Measurements from ENCODE around the gene GRIN2C. TPM values are rescaled to one million over a fixed set of nuclear protein-coding genes. Genes with fewer than 3 reads are reported as not detected.

The GRIN2C gene
- total RNA-seq, 1 donor from 2014 or later: 0.74 TPM

DNA sequence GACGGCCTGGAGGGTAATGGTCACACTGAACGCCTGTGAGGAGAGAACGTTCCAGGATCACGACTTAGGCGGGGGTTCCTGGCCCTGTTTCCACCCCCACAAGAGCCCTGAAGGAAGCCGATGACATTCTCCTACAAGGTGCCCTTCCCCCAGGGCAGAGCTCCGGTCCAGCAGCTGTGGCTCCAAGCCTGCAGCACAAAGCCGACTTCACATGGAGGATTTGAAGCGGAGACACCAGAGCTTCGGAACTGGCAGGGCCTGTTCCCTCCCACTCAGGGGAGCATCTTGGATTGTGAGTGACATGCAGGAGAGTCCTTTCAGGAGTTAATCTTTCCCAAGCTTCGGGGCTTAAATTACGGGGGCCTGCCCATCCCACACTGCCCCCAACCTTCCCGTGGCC is 28.8 kb upstream of the GRIN2C start:
- TF ChIP-seq, protein P1, sequence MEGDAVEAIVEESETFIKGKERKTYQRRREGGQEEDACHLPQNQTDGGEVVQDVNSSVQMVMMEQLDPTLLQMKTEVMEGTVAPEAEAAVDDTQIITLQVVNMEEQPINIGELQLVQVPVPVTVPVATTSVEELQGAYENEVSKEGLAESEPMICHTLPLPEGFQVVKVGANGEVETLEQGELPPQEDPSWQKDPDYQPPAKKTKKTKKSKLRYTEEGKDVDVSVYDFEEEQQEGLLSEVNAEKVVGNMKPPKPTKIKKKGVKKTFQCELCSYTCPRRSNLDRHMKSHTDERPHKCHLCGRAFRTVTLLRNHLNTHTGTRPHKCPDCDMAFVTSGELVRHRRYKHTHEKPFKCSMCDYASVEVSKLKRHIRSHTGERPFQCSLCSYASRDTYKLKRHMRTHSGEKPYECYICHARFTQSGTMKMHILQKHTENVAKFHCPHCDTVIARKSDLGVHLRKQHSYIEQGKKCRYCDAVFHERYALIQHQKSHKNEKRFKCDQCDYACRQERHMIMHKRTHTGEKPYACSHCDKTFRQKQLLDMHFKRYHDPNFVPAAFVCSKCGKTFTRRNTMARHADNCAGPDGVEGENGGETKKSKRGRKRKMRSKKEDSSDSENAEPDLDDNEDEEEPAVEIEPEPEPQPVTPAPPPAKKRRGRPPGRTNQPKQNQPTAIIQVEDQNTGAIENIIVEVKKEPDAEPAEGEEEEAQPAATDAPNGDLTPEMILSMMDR (IDR thresholded peaks at IDR 0.05; ENCODE audit: unreplicated experiment): no peak
- Mint-ChIP-seq H3K27me3 (ENCODE audit: unreplicated experiment) (peaks cover 8% of the 10 kb centered on the region), H3K4me1 (ENCODE audit: unreplicated experiment) (no peaks in the 10 kb centered on the region), H3K9me3 (ENCODE audit: unreplicated experiment) (no peaks in the 10 kb centered on the region), H3K36me3 (ENCODE audit: low read depth, unreplicated experiment) (no peaks in the 10 kb centered on the region), H3K27ac (ENCODE audit: unreplicated experiment) (no peak overlapping the region), H3K4me3 (ENCODE audit: unreplicated experiment) (no peak overlapping the region)
- no peak for DNase-seq (ENCODE audit: low spot score)

DNA sequence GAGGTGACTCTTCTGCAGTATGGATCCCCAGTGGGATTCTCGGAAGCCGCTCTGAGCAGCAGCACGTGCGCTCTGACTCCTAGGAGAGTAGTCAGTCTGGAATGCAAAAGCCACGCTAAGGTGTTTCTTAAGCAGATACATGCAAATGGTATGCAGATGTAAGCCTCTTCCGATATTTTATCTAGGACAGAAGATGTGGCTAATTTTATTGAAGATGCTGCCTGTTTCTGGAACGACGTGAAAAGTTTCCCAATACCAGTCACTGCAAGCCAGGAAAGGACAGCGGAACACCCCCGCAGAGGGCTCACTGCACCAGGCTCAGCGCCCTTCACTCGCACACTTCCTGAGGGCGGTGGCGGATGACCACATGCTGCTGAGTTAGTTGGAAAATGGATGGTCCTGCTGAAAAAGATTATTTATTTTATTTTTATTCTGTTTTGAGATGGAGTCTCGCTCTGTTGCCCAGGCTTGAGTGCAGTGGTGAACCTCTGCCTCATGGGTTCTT is 23.6 kb upstream of the GRIN2C start:
- H3K27me3 Mint-ChIP-seq (ENCODE audit: unreplicated experiment): peaks cover 4% of the 10 kb centered on the region
- DNase-seq (ENCODE audit: low spot score): no peak
- H3K36me3 Mint-ChIP-seq (ENCODE audit: low read depth, unreplicated experiment): no peaks in the 10 kb centered on the region
- no peak overlapping the region for H3K27ac Mint-ChIP-seq (ENCODE audit: unreplicated experiment)
- TF ChIP-seq, protein P1 (IDR thresholded peaks at IDR 0.05; ENCODE audit: unreplicated experiment): no peak
- no peaks in the 10 kb centered on the region for H3K9me3 Mint-ChIP-seq (ENCODE audit: unreplicated experiment)
- no peak overlapping the region for H3K4me3 Mint-ChIP-seq (ENCODE audit: unreplicated experiment)
- H3K4me1 Mint-ChIP-seq (ENCODE audit: unreplicated experiment): peaks cover 3% of the 10 kb centered on the region

DNA sequence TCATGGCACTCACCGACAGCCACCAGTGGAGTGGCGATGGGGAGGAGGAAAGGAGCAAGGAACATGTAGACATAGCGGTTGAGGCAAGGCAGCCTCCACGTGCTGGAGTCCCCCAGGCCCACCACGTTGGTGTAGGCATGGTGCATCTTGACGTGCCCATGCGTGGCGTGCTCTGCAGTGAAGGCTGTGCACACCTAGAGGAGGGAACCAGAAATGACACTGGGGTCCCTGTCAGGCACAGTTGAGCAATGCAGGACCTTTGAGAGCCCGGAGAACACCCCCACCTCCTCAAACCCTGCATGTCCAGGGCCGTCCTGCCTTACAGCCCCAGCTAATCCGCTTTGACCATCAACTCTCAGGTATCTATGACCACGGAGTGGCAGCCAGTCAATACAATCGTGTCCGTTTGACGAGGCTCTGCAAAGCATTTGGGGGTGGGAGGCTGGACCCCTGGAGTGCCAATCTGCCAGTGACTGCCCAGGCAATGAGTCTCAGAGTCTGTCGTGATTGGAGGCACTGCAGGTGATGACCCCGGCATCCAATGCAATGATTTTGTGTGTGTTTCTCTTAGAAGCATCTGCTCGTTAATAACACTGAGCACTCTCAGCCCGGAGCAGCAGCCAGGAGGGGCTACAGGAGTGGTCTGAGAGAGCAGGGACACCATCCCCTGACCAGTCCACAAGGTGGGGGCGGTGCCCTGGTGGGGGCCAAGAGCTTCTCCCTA is 23.0 kb upstream of the GRIN2C start:
- no peaks in the 10 kb centered on the region for H3K9me3 Mint-ChIP-seq (ENCODE audit: unreplicated experiment)
- DNase-seq (ENCODE audit: low spot score): no peak
- H3K4me1 Mint-ChIP-seq (ENCODE audit: unreplicated experiment): peaks cover 3% of the 10 kb centered on the region
- no peak overlapping the region for H3K4me3 Mint-ChIP-seq (ENCODE audit: unreplicated experiment)
- TF ChIP-seq, protein P1 (IDR thresholded peaks at IDR 0.05; ENCODE audit: unreplicated experiment): no peak
- peaks cover 4% of the 10 kb centered on the region for H3K27me3 Mint-ChIP-seq (ENCODE audit: unreplicated experiment)
- H3K36me3 Mint-ChIP-seq (ENCODE audit: low read depth, unreplicated experiment): no peaks in the 10 kb centered on the region
- no peak overlapping the region for H3K27ac Mint-ChIP-seq (ENCODE audit: unreplicated experiment)

DNA sequence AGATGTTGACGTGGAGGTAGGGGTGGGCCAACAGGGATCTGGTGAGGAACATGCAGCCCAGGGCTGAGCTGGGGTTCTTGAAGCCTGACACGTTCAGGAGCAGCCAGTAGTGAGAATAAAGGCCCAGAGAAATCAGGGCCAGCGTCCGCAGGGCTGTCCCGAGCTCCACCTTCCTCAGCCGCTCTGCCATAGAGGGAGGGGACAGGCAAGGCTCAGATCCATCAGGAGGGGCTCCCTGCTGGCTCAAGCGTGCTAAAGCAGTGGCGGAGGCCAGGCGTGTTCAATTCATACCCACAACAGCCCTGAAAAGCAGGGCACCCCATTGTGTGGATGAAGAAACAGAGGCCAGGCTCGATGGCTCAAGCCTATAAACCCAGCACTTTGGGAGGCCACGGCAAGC is 21.4 kb upstream of the GRIN2C start:
- H3K36me3 Mint-ChIP-seq (ENCODE audit: low read depth, unreplicated experiment): no peaks in the 10 kb centered on the region
- peaks cover 3% of the 10 kb centered on the region for H3K4me1 Mint-ChIP-seq (ENCODE audit: unreplicated experiment)
- no peak overlapping the region for H3K27ac Mint-ChIP-seq (ENCODE audit: unreplicated experiment)
- peaks cover 8% of the 10 kb centered on the region for H3K27me3 Mint-ChIP-seq (ENCODE audit: unreplicated experiment)
- H3K9me3 Mint-ChIP-seq (ENCODE audit: unreplicated experiment): no peaks in the 10 kb centered on the region
- no peak for DNase-seq (ENCODE audit: low spot score)
- H3K4me3 Mint-ChIP-seq (ENCODE audit: unreplicated experiment): no peak overlapping the region
- TF ChIP-seq, protein P1 (IDR thresholded peaks at IDR 0.05; ENCODE audit: unreplicated experiment): no peak

DNA sequence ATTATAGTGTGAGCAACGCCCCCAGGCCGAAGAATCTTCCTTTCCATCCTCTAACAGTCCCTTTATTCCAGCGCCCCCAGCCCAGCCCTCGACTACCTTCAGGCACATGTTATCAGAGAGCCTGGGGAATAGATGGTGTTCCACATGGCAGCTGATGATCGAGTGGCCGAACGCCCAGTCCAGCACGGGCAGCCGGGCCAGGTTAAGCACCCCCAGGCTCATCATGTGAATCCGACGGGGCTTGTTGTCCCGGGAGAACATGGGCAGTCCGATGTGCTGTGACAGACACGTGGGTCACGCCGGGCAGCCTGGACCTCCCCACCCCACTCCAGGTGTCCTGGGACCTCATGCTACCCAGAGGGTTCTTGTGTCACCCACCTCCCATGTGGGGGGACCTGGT is 19.6 kb upstream of the GRIN2C start:
- peaks cover 3% of the 10 kb centered on the region for H3K4me1 Mint-ChIP-seq (ENCODE audit: unreplicated experiment)
- H3K27ac Mint-ChIP-seq (ENCODE audit: unreplicated experiment): no peak overlapping the region
- TF ChIP-seq, protein P1 (IDR thresholded peaks at IDR 0.05; ENCODE audit: unreplicated experiment): no peak
- no peaks in the 10 kb centered on the region for H3K9me3 Mint-ChIP-seq (ENCODE audit: unreplicated experiment)
- peaks cover 8% of the 10 kb centered on the region for H3K27me3 Mint-ChIP-seq (ENCODE audit: unreplicated experiment)
- no peak overlapping the region for H3K4me3 Mint-ChIP-seq (ENCODE audit: unreplicated experiment)
- no peak for DNase-seq (ENCODE audit: low spot score)
- H3K36me3 Mint-ChIP-seq (ENCODE audit: low read depth, unreplicated experiment): no peaks in the 10 kb centered on the region
